H9 (cell line): ENCODE data around the gene TET2. TPM values are rescaled to one million over a fixed set of nuclear protein-coding genes. Genes with fewer than 3 reads are reported as not detected.

ENCODE experiments used
- DNase-seq: peaks from one replicate; pipeline ENCODE4 v3.0.0-alpha.2; 2017
- H2AFZ ChIP-seq: one replicate; pipeline ENCODE4 v1.6.1; 2013; ENCODE audit warnings: mild to moderate bottlenecking, low read length, control low read depth, moderate library complexity
- H2AK5ac ChIP-seq: 2 replicates; pipeline ENCODE4 v1.6.1; 2013; ENCODE audit warnings: low read length, control low read depth, mixed read lengths; ENCODE audit not compliant: insufficient read length
- H2BK120ac ChIP-seq: one replicate; pipeline ENCODE4 v1.6.1; 2013; ENCODE audit warnings: low read depth, mild to moderate bottlenecking, low read length, control low read depth, inconsistent platforms; ENCODE audit not compliant: poor library complexity, severe bottlenecking
- H2BK12ac ChIP-seq: 2 replicates; pipeline ENCODE4 v1.6.1; 2013; ENCODE audit warnings: low read length, control low read depth, mixed read lengths, low read depth; ENCODE audit not compliant: insufficient read length
- H2BK15ac ChIP-seq: 2 replicates; pipeline ENCODE4 v1.6.1; 2013; ENCODE audit warnings: low read depth, low read length, control low read depth
- H2BK20ac ChIP-seq: one replicate; pipeline ENCODE4 v1.6.1; 2013; ENCODE audit warnings: low read depth, mild to moderate bottlenecking, low read length, control low read depth, inconsistent platforms; ENCODE audit not compliant: poor library complexity, severe bottlenecking
- H2BK5ac ChIP-seq: 2 replicates; pipeline ENCODE4 v1.6.1; 2013; ENCODE audit warnings: low read length, control low read depth, mixed read lengths; ENCODE audit not compliant: insufficient read length
- H3K14ac ChIP-seq: 2 replicates; pipeline ENCODE4 v1.6.1; 2013; ENCODE audit warnings: low read length, control low read depth; ENCODE audit not compliant: insufficient read depth
- H3K18ac ChIP-seq: 2 replicates; pipeline ENCODE4 v1.6.1; 2013; ENCODE audit warnings: low read depth, mild to moderate bottlenecking, mixed read lengths, low read length, control low read depth; ENCODE audit not compliant: insufficient read length
- H3K23ac ChIP-seq: 2 replicates; pipeline ENCODE4 v1.6.1; 2013; ENCODE audit warnings: low read length, control low read depth, mixed read lengths, low read depth; ENCODE audit not compliant: insufficient read length
- H3K23me2 ChIP-seq: 2 replicates; pipeline ENCODE4 v1.6.1; 2013; ENCODE audit warnings: low read depth, mild to moderate bottlenecking, mixed read lengths, low read length, control low read depth; ENCODE audit not compliant: insufficient read length, poor library complexity, severe bottlenecking
- H3K27ac ChIP-seq: 2 replicates; pipeline ENCODE4 v1.5.1; 2013; ENCODE audit warnings: low read length, control low read depth, mixed read lengths, low read depth; ENCODE audit not compliant: insufficient read length
- H3K27me3 ChIP-seq: 2 replicates; pipeline ENCODE4 v1.6.1; 2013; ENCODE audit warnings: low read length, control low read depth, inconsistent platforms; ENCODE audit not compliant: insufficient read depth
- H3K4ac ChIP-seq: 2 replicates; pipeline ENCODE4 v1.6.1; 2013; ENCODE audit warnings: low read depth, mild to moderate bottlenecking, control low read depth, inconsistent platforms, low read length, moderate library complexity
- H3K4me1 ChIP-seq: 2 replicates; pipeline ENCODE4 v1.6.1; 2013; ENCODE audit warnings: low read length, control low read depth, inconsistent platforms; ENCODE audit not compliant: insufficient read depth
- H3K4me2 ChIP-seq: 2 replicates; pipeline ENCODE4 v1.6.1; 2013; ENCODE audit warnings: low read length, control low read depth, mixed read lengths; ENCODE audit not compliant: insufficient read length, insufficient read depth
- H3K56ac ChIP-seq: 2 replicates; pipeline ENCODE4 v1.6.1; 2013; ENCODE audit warnings: low read depth, mild to moderate bottlenecking, mixed read lengths, low read length, control low read depth; ENCODE audit not compliant: insufficient read length
- H3K79me1 ChIP-seq: 2 replicates; pipeline ENCODE4 v1.6.1; 2013; ENCODE audit warnings: low read depth, mild to moderate bottlenecking, moderate library complexity, low read length, control low read depth, inconsistent platforms; ENCODE audit not compliant: insufficient read depth, poor library complexity, severe bottlenecking
- H3K79me2 ChIP-seq: 2 replicates; pipeline ENCODE4 v1.6.1; 2013; ENCODE audit warnings: low read length, control low read depth, inconsistent platforms; ENCODE audit not compliant: insufficient read depth
- H3K9ac ChIP-seq: 2 replicates; pipeline ENCODE4 v1.6.1; 2013; ENCODE audit warnings: low read length, control low read depth, mixed read lengths; ENCODE audit not compliant: insufficient read length; ENCODE audit errors: extremely low read depth
- H3K9me3 ChIP-seq: one replicate; pipeline ENCODE4 v1.6.1; 2013; ENCODE audit warnings: low read depth, low read length, inconsistent platforms; ENCODE audit not compliant: control insufficient read depth
- H3T11ph ChIP-seq: one replicate; pipeline ENCODE4 v1.6.1; 2013; ENCODE audit warnings: mild to moderate bottlenecking, low read length, control low read depth, inconsistent platforms
- H4K20me1 ChIP-seq: one replicate; pipeline ENCODE4 v1.6.1; 2013; ENCODE audit not compliant: control insufficient read depth, insufficient read length, insufficient read depth
- H4K5ac ChIP-seq: 2 replicates; pipeline ENCODE4 v1.6.1; 2013; ENCODE audit warnings: low read depth, mild to moderate bottlenecking, mixed read lengths, low read length, control low read depth; ENCODE audit not compliant: insufficient read length
- H4K8ac ChIP-seq: replicated peaks from 2 replicates; pipeline ENCODE4 v1.6.1; 2013; ENCODE audit warnings: low read length, control low read depth, mixed read lengths, low read depth; ENCODE audit not compliant: insufficient read length
- H4K91ac ChIP-seq: 2 replicates; pipeline ENCODE4 v1.6.1; 2013; ENCODE audit warnings: low read depth, mild to moderate bottlenecking, moderate library complexity, mixed read lengths, low read length, control low read depth; ENCODE audit not compliant: insufficient read length
- H3K27ac Mint-ChIP-seq, 3 experiments: 2 replicates in 2 of 3; 3 replicates in 1 of 3; pipeline ENCODE4 v1.8.0; 2020 to 2021; ENCODE audit warnings: mixed read lengths in 3 of 3, mild to moderate bottlenecking in 1 of 3, moderate library complexity in 1 of 3
- H3K27me3 Mint-ChIP-seq: 2 replicates; pipeline ENCODE4 v1.8.0; 2021; ENCODE audit warnings: low read depth, mild to moderate bottlenecking, moderate library complexity, mixed read lengths
- H3K36me3 Mint-ChIP-seq, 3 experiments: 2 replicates in 2 of 3; 3 replicates in 1 of 3; pipeline ENCODE4 v1.8.0; 2020 to 2021; ENCODE audit warnings: low read depth in 3 of 3, mixed read lengths in 3 of 3; ENCODE audit not compliant: insufficient read depth in 1 of 3
- H3K4me1 Mint-ChIP-seq, 2 experiments: 2 replicates each; pipeline ENCODE4 v1.8.0; 2020; ENCODE audit warnings: mixed read lengths in 2 of 2
- H3K4me3 Mint-ChIP-seq, 2 experiments: 2 replicates in 1 of 2; 3 replicates in 1 of 2; pipeline ENCODE4 v1.8.0; 2020 to 2021; ENCODE audit warnings: mild to moderate bottlenecking in 2 of 2, mixed read lengths in 2 of 2, moderate library complexity in 1 of 2
- H3K9me3 Mint-ChIP-seq, 2 experiments: 2 replicates in 1 of 2; 3 replicates in 1 of 2; pipeline ENCODE4 v1.8.0; 2020; ENCODE audit warnings: mild to moderate bottlenecking in 2 of 2, mixed read lengths in 2 of 2, moderate library complexity in 1 of 2
- CTCF ChIP-seq: fragments of 200-600 bp; sonication (generic); conservative IDR thresholded peaks from 3 replicates; pipeline ENCODE4 v1.8.0; 2021; ENCODE audit warnings: antibody characterized with exemption, mild to moderate bottlenecking
- WGBS: extraction: QIAGEN DNeasy Blood & Tissue Kit; methylation state at CpG from one replicate; pipeline ENCODE4 v1.1.7; 2013; ENCODE audit warnings: missing lambda C conversion rate, low lambda C conversion rate, mixed read lengths; ENCODE audit not compliant: insufficient read length; ENCODE audit errors: extremely low coverage; 5-methylcytosine and 5-hydroxymethylcytosine counted together
- total RNA-seq: library from RNA; stranded (reverse); gene quantifications from 2 replicates; pipeline ENCODE4 v1.2.1, GENCODE V29; 2021

TET2 gene
- total RNA-seq, 1 experiment from 2014 or later = 3.1 TPM

GRCh38 chr4:105272002-105272401, 125.3 kb downstream of the TET2 start:
- Histone ChIP-seq H3K56ac (no peak overlapping the region), H4K91ac (no peak overlapping the region), H3K14ac (no peak overlapping the region), H3K18ac (no peak overlapping the region), H3K79me2 (no peaks in the 10 kb centered on the region), H3K4me2 (no peak overlapping the region), H3T11ph (no peak overlapping the region), H3K4ac (no peak overlapping the region), H2BK15ac (no peak overlapping the region), H2BK120ac (no peak overlapping the region), H3K79me1 (no peaks in the 10 kb centered on the region), H2BK20ac (no peak overlapping the region), H4K20me1 (no peaks in the 10 kb centered on the region), H3K4me1 (no peaks in the 10 kb centered on the region), H2AFZ (no peak overlapping the region), H3K27ac (no peak overlapping the region), H2AK5ac (no peak overlapping the region), H2BK12ac (no peak overlapping the region), H3K9me3 (no peaks in the 10 kb centered on the region), H3K27me3 (no peaks in the 10 kb centered on the region), H3K23me2 (no peaks in the 10 kb centered on the region), H3K9ac (no peak overlapping the region), H2BK5ac (no peak overlapping the region), H4K8ac (no peak overlapping the region), H4K5ac (no peak overlapping the region), H3K23ac (no peak overlapping the region)
- Mint-ChIP-seq H3K36me3 (peaks cover 11 to 25% (median 15%) of the 10 kb centered on the region in 3 experiments), H3K4me1 (peaks cover 3% of the 10 kb centered on the region in 2 experiments; a peak in 2 of 4 replicates), H3K27ac (no peak overlapping the region), H3K27me3 (no peaks in the 10 kb centered on the region), H3K9me3 (no peaks in the 10 kb centered on the region; a peak in 1 of 5 replicates), H3K4me3 (no peak overlapping the region)
- no peak for DNase-seq
- WGBS = no CpG with 5 or more reads among the region's 1 CpG
- no peak for TF ChIP-seq CTCF
